ENCODE data around the gene DTNB. TPM values are rescaled to one million over a fixed set of nuclear protein-coding genes. Genes with fewer than 3 reads are reported as not detected.

The DTNB gene
- total RNA-seq, 1 donor from 2014 or later, result 12.0 TPM

GRCh38 chr2:25692737-25693445 lies 19.5 kb upstream of the DTNB start:
- Mint-ChIP-seq H3K36me3 (ENCODE audit: low read depth, unreplicated experiment) (no peaks in the 10 kb centered on the region), H3K9me3 (ENCODE audit: unreplicated experiment) (no peaks in the 10 kb centered on the region), H3K27ac (ENCODE audit: unreplicated experiment) (no peak overlapping the region), H3K27me3 (ENCODE audit: unreplicated experiment) (no peaks in the 10 kb centered on the region), H3K4me1 (ENCODE audit: unreplicated experiment) (no peaks in the 10 kb centered on the region), H3K4me3 (ENCODE audit: unreplicated experiment) (no peak overlapping the region)
- peak; percentile 34 for TF ChIP-seq CTCF (IDR thresholded peaks at IDR 0.05; ENCODE audit: unreplicated experiment)
- DNase-seq (ENCODE audit: low spot score), result no peak

- no peak for TF ChIP-seq CTCF (IDR thresholded peaks at IDR 0.05; ENCODE audit: unreplicated experiment)
- Mint-ChIP-seq H3K4me3 (ENCODE audit: unreplicated experiment) (no peak overlapping the region), H3K27me3 (ENCODE audit: unreplicated experiment) (no peaks in the 10 kb centered on the region), H3K36me3 (ENCODE audit: low read depth, unreplicated experiment) (no peaks in the 10 kb centered on the region), H3K9me3 (ENCODE audit: unreplicated experiment) (no peaks in the 10 kb centered on the region), H3K27ac (ENCODE audit: unreplicated experiment) (no peak overlapping the region), H3K4me1 (ENCODE audit: unreplicated experiment) (no peaks in the 10 kb centered on the region)
- no peak for DNase-seq (ENCODE audit: low spot score)
These were observed 18.8 kb upstream of the DTNB start for GRCh38 chr2:25692143-25692542.

GRCh38 chr2:25690058-25690457 lies 16.7 kb upstream of the DTNB start:
- Mint-ChIP-seq H3K4me3 (ENCODE audit: unreplicated experiment) (no peak overlapping the region), H3K9me3 (ENCODE audit: unreplicated experiment) (no peaks in the 10 kb centered on the region), H3K4me1 (ENCODE audit: unreplicated experiment) (no peaks in the 10 kb centered on the region)

GRCh38 chr2:25688236-25688635 lies 14.9 kb upstream of the DTNB start:
- no peaks in the 10 kb centered on the region for H3K4me1 Mint-ChIP-seq (ENCODE audit: unreplicated experiment)
- DNase-seq (ENCODE audit: low spot score), result no peak
- H3K27me3 Mint-ChIP-seq (ENCODE audit: unreplicated experiment), result no peaks in the 10 kb centered on the region
- H3K4me3 Mint-ChIP-seq (ENCODE audit: unreplicated experiment), result no peak overlapping the region
- no peak for TF ChIP-seq CTCF (IDR thresholded peaks at IDR 0.05; ENCODE audit: unreplicated experiment)
- H3K9me3 Mint-ChIP-seq (ENCODE audit: unreplicated experiment), result no peaks in the 10 kb centered on the region
- no peaks in the 10 kb centered on the region for H3K36me3 Mint-ChIP-seq (ENCODE audit: low read depth, unreplicated experiment)
- no peak overlapping the region for H3K27ac Mint-ChIP-seq (ENCODE audit: unreplicated experiment)

More at GRCh38 chr2:25690058-25690457, 16.7 kb upstream of the DTNB start:
- Mint-ChIP-seq H3K27ac (ENCODE audit: unreplicated experiment) (no peak overlapping the region), H3K27me3 (ENCODE audit: unreplicated experiment) (no peaks in the 10 kb centered on the region), H3K36me3 (ENCODE audit: low read depth, unreplicated experiment) (no peaks in the 10 kb centered on the region)
- TF ChIP-seq CTCF (IDR thresholded peaks at IDR 0.05; ENCODE audit: unreplicated experiment), result no peak
- DNase-seq (ENCODE audit: low spot score), result no peak

- Mint-ChIP-seq H3K27ac (ENCODE audit: unreplicated experiment) (no peak overlapping the region), H3K36me3 (ENCODE audit: low read depth, unreplicated experiment) (no peaks in the 10 kb centered on the region), H3K4me3 (ENCODE audit: unreplicated experiment) (no peak overlapping the region), H3K9me3 (ENCODE audit: unreplicated experiment) (no peaks in the 10 kb centered on the region), H3K27me3 (ENCODE audit: unreplicated experiment) (no peaks in the 10 kb centered on the region), H3K4me1 (ENCODE audit: unreplicated experiment) (no peaks in the 10 kb centered on the region)
- no peak for TF ChIP-seq CTCF (IDR thresholded peaks at IDR 0.05; ENCODE audit: unreplicated experiment)
- DNase-seq (ENCODE audit: low spot score), result no peak
These were observed 12.4 kb upstream of the DTNB start for GRCh38 chr2:25685741-25686140.

Measured in endothelial cell (in vitro differentiated cells).